Liver (tissue), 3 donors: ENCODE data around the gene GAGE12D.
"Not testable (repeated sequence)": the region's sequence is repeated elsewhere in the genome, so short reads cannot be mapped to it uniquely, and the experiment has no call there.

Experiments
- CTCF ChIP-seq: fragments of 150-350 bp; IDR thresholded peaks from 2 replicates; pipeline ENCODE4 v1.5.1; 2017; ENCODE audit warnings: improper control_type of control experiment, low read depth, low read length; ENCODE audit not compliant: missing input control
- EGR1 ChIP-seq, 2 donors: IDR thresholded peaks; 2 replicates each; pipeline ENCODE4 v1.6.1; 2016 to 2018; ENCODE audit warnings: antibody characterized with exemption in 2 of 2, low read depth in 2 of 2
- HNF4A ChIP-seq, 2 donors: conservative IDR thresholded peaks; 2 replicates each; pipeline ENCODE4 v1.6.1; 2016; ENCODE audit warnings: antibody characterized with exemption in 2 of 2, mild to moderate bottlenecking in 2 of 2
- JUND ChIP-seq, 2 donors: IDR thresholded peaks; 2 replicates each; pipeline ENCODE4 v1.6.1; 2016; ENCODE audit warnings: antibody characterized with exemption in 2 of 2
- NR2F2 ChIP-seq: IDR thresholded peaks from 2 replicates; pipeline ENCODE4 v1.6.1; 2016; ENCODE audit warnings: antibody characterized with exemption
- RAD21 ChIP-seq, 2 donors: IDR thresholded peaks; 2 replicates each; pipeline ENCODE4 v1.6.1; 2016; ENCODE audit warnings: antibody characterized with exemption in 2 of 2, mild to moderate bottlenecking in 2 of 2
- SP1 ChIP-seq: IDR thresholded peaks from 2 replicates; pipeline ENCODE4 v1.6.1; 2018; ENCODE audit warnings: antibody characterized with exemption, mild to moderate bottlenecking
- TAF1 ChIP-seq: conservative IDR thresholded peaks from 2 replicates; pipeline ENCODE4 v1.6.1; 2016; ENCODE audit warnings: antibody characterized with exemption, mild to moderate bottlenecking
- YY1 ChIP-seq: IDR thresholded peaks from 2 replicates; pipeline ENCODE4 v1.6.1; 2016; ENCODE audit warnings: antibody characterized with exemption, mild to moderate bottlenecking
- TF ChIP-seq, protein P1 (sequence below): IDR thresholded peaks from 2 replicates; pipeline ENCODE4 v1.6.1; 2016; ENCODE audit warnings: antibody characterized with exemption, mild to moderate bottlenecking
- TF ChIP-seq, protein P2 (sequence below): IDR thresholded peaks from 2 replicates; pipeline ENCODE4 v1.6.1; 2016; ENCODE audit warnings: antibody characterized with exemption
- TF ChIP-seq, protein P3 (sequence below): IDR thresholded peaks from 2 replicates; pipeline ENCODE4 v1.6.1; 2016; ENCODE audit warnings: antibody characterized with exemption
- donor health status: healthy.
- donor health status: healthy.

- not testable (repeated sequence) for TF ChIP-seq CTCF; SP1; EGR1 (IDR thresholded peaks at IDR 0.05; ENCODE audit: low read depth in 2 of 2); JUND (IDR thresholded peaks at IDR 0.05); HNF4A (conservative IDR thresholded peaks at IDR 0.05); RAD21 (IDR thresholded peaks at IDR 0.05); YY1; TAF1; NR2F2
- TF ChIP-seq, protein P1, sequence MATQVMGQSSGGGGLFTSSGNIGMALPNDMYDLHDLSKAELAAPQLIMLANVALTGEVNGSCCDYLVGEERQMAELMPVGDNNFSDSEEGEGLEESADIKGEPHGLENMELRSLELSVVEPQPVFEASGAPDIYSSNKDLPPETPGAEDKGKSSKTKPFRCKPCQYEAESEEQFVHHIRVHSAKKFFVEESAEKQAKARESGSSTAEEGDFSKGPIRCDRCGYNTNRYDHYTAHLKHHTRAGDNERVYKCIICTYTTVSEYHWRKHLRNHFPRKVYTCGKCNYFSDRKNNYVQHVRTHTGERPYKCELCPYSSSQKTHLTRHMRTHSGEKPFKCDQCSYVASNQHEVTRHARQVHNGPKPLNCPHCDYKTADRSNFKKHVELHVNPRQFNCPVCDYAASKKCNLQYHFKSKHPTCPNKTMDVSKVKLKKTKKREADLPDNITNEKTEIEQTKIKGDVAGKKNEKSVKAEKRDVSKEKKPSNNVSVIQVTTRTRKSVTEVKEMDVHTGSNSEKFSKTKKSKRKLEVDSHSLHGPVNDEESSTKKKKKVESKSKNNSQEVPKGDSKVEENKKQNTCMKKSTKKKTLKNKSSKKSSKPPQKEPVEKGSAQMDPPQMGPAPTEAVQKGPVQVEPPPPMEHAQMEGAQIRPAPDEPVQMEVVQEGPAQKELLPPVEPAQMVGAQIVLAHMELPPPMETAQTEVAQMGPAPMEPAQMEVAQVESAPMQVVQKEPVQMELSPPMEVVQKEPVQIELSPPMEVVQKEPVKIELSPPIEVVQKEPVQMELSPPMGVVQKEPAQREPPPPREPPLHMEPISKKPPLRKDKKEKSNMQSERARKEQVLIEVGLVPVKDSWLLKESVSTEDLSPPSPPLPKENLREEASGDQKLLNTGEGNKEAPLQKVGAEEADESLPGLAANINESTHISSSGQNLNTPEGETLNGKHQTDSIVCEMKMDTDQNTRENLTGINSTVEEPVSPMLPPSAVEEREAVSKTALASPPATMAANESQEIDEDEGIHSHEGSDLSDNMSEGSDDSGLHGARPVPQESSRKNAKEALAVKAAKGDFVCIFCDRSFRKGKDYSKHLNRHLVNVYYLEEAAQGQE = not testable (repeated sequence)
- TF ChIP-seq, protein P2, sequence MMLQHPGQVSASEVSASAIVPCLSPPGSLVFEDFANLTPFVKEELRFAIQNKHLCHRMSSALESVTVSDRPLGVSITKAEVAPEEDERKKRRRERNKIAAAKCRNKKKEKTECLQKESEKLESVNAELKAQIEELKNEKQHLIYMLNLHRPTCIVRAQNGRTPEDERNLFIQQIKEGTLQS = not testable (repeated sequence)
- TF ChIP-seq, protein P3, sequence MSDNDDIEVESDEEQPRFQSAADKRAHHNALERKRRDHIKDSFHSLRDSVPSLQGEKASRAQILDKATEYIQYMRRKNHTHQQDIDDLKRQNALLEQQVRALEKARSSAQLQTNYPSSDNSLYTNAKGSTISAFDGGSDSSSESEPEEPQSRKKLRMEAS = not testable (repeated sequence)
Measured at GRCh38 chrX:49531877-49532276, 9.7 kb upstream of the GAGE12D start, which contains the start of gene GAGE12C.
